Neural progenitor cell (in vitro differentiated cells): ENCODE measurements around the gene TAF8. TPM values are rescaled to one million over a fixed set of nuclear protein-coding genes. Genes with fewer than 3 reads are reported as not detected.

Experiments used
- DNase-seq: peaks from one replicate; pipeline ENCODE4 v3.0.0-alpha.2; 2016; ENCODE audit warnings: low spot score
- H2AFZ ChIP-seq: fragments of 200-600 bp; sonication (generic); replicated peaks from 2 replicates; pipeline ENCODE4 v1.6.1; 2016; ENCODE audit warnings: antibody characterized with exemption
- H3F3A ChIP-seq: fragments of 200-600 bp; sonication (generic); 2 replicates; pipeline ENCODE4 v1.6.1; 2016; ENCODE audit warnings: antibody characterized with exemption, low read depth
- H3K27ac ChIP-seq: fragments of 200-600 bp; sonication (generic); 2 replicates; pipeline ENCODE4 v1.5.1; 2016; ENCODE audit warnings: mild to moderate bottlenecking
- H3K27me3 ChIP-seq: fragments of 200-600 bp; sonication (generic); 2 replicates; pipeline ENCODE4 v1.6.1; 2016; ENCODE audit warnings: mild to moderate bottlenecking, moderate library complexity
- H3K36me3 ChIP-seq: fragments of 200-600 bp; sonication (generic); 2 replicates; pipeline ENCODE4 v1.5.1; 2016
- H3K4me1 ChIP-seq: fragments of 200-600 bp; sonication (generic); 2 replicates; pipeline ENCODE4 v1.6.1; 2016; ENCODE audit warnings: mixed run types
- H3K4me2 ChIP-seq: fragments of 200-600 bp; sonication (generic); 2 replicates; pipeline ENCODE4 v1.6.1; 2016
- H3K4me3 ChIP-seq: fragments of 200-600 bp; sonication (generic); 2 replicates; pipeline ENCODE4 v1.5.1; 2016
- H3K79me2 ChIP-seq: fragments of 200-600 bp; sonication (generic); 2 replicates; pipeline ENCODE4 v1.6.1; 2016; ENCODE audit warnings: low read depth
- H3K9ac ChIP-seq: fragments of 200-600 bp; sonication (generic); 2 replicates; pipeline ENCODE4 v1.6.1; 2016
- H3K9me3 ChIP-seq: fragments of 200-600 bp; sonication (generic); 2 replicates; pipeline ENCODE4 v1.5.1; 2016; ENCODE audit warnings: low read depth
- H4K20me1 ChIP-seq: fragments of 200-600 bp; sonication (generic); 2 replicates; pipeline ENCODE4 v1.6.1; 2016; ENCODE audit warnings: low read depth
- H3K27ac Mint-ChIP-seq: 3 replicates; pipeline ENCODE4 v1.8.0; 2021; ENCODE audit warnings: mixed read lengths
- H3K27me3 Mint-ChIP-seq: 2 replicates; pipeline ENCODE4 v1.8.0; 2022; ENCODE audit warnings: low read depth, mild to moderate bottlenecking, inconsistent platforms, moderate library complexity, mixed read lengths; ENCODE audit not compliant: insufficient read depth
- H3K36me3 Mint-ChIP-seq: 3 replicates; pipeline ENCODE4 v1.8.0; 2021; ENCODE audit warnings: mixed read lengths
- H3K4me1 Mint-ChIP-seq: 3 replicates; pipeline ENCODE4 v1.8.0; 2021; ENCODE audit warnings: mixed read lengths
- H3K4me3 Mint-ChIP-seq: 3 replicates; pipeline ENCODE4 v1.8.0; 2021; ENCODE audit warnings: mild to moderate bottlenecking, moderate library complexity, mixed read lengths
- H3K9me3 Mint-ChIP-seq: 3 replicates; pipeline ENCODE4 v1.8.0; 2020; ENCODE audit warnings: mixed read lengths
- CTCF ChIP-seq: fragments of 200-600 bp; sonication (generic); IDR thresholded peaks from 2 replicates; pipeline ENCODE4 v1.5.1; 2017; ENCODE audit warnings: antibody characterized with exemption, mild to moderate bottlenecking
- EZH2 ChIP-seq: fragments of 200-600 bp; sonication (generic); IDR thresholded peaks from 2 replicates; pipeline ENCODE4 v1.6.1; 2017; ENCODE audit warnings: antibody characterized with exemption, mild to moderate bottlenecking, moderate library complexity
- EZH2phosphoT487 ChIP-seq: fragments of 200-600 bp; sonication (generic); IDR thresholded peaks from 2 replicates; pipeline ENCODE4 v1.6.1; 2017; ENCODE audit warnings: antibody characterized with exemption
- small RNA-seq: library from RNA; depleted of rRNA; stranded (forward); fragments of <200 nt; gene quantifications from one replicate; pipeline ENCODE3, GENCODE V24; 2015
- total RNA-seq: library from RNA; depleted of rRNA; stranded (reverse); fragments of >200 nt; gene quantifications from 2 replicates; pipeline ENCODE4 v1.2.3, GENCODE V29; 2015; ENCODE audit warnings: low replicate concordance

The TAF8 gene
- total RNA-seq, 1 donor from 2014 or later, result 38.0 TPM

- peaks cover 17% of the 10 kb centered on the region for H4K20me1 ChIP-seq
- peak overlapping the region; percentile 9 for H3K27ac Mint-ChIP-seq
- peaks cover 46% of the 10 kb centered on the region for H3K4me1 Mint-ChIP-seq
- no peaks in the 10 kb centered on the region for H3K36me3 ChIP-seq
- H3K36me3 Mint-ChIP-seq, result no peaks in the 10 kb centered on the region
- H3F3A ChIP-seq, result peaks cover 55% of the 10 kb centered on the region
- H3K4me3 Mint-ChIP-seq, result no peak overlapping the region
- no peak overlapping the region for H3K27ac ChIP-seq
- H3K9ac ChIP-seq, result no peak overlapping the region
- H3K27me3 ChIP-seq, result peaks cover 18% of the 10 kb centered on the region
- DNase-seq, result no peak
- H3K79me2 ChIP-seq, result peaks cover 4% of the 10 kb centered on the region
- no peak overlapping the region for H3K4me2 ChIP-seq
- TF ChIP-seq EZH2 (no peak), CTCF (no peak), EZH2phosphoT487 (no peak)
- H3K4me1 ChIP-seq, result peaks cover 42% of the 10 kb centered on the region
- no peak overlapping the region for H3K4me3 ChIP-seq
- peaks cover 2% of the 10 kb centered on the region for H3K9me3 Mint-ChIP-seq
- H3K9me3 ChIP-seq, result no peaks in the 10 kb centered on the region
- no peak overlapping the region for H2AFZ ChIP-seq
- peaks cover 3% of the 10 kb centered on the region for H3K27me3 Mint-ChIP-seq
Observed at GRCh38 chr6:42135161-42135560, 84.8 kb downstream of the TAF8 start.

GRCh38 chr6:42135722-42136121 lies 85.4 kb downstream of the TAF8 start:
- TF ChIP-seq EZH2phosphoT487, result no peak
- H2AFZ ChIP-seq, result no peak overlapping the region
- H3K27me3 Mint-ChIP-seq, result peaks cover 2% of the 10 kb centered on the region
- H4K20me1 ChIP-seq, result peaks cover 17% of the 10 kb centered on the region
- peaks cover 2% of the 10 kb centered on the region for H3K9me3 Mint-ChIP-seq
- H3K27ac ChIP-seq, result no peak overlapping the region
- peaks cover 22% of the 10 kb centered on the region for H3K27me3 ChIP-seq
- no peak overlapping the region for H3K9ac ChIP-seq
- H3K4me3 Mint-ChIP-seq, result no peak overlapping the region
- H3K36me3 ChIP-seq, result no peaks in the 10 kb centered on the region
- H3K4me1 ChIP-seq, result peaks cover 46% of the 10 kb centered on the region
- peaks cover 9% of the 10 kb centered on the region for H3K79me2 ChIP-seq
- no peak overlapping the region for H3K4me3 ChIP-seq
- no peaks in the 10 kb centered on the region for H3K36me3 Mint-ChIP-seq
- H3K9me3 ChIP-seq, result no peaks in the 10 kb centered on the region
- H3K4me1 Mint-ChIP-seq, result peaks cover 51% of the 10 kb centered on the region
- H3K27ac Mint-ChIP-seq, result no peak overlapping the region
- no peak for DNase-seq
- peaks cover 59% of the 10 kb centered on the region for H3F3A ChIP-seq
- H3K4me2 ChIP-seq, result no peak overlapping the region

GRCh38 chr6:42136508-42137193 lies 86.3 kb downstream of the TAF8 start:
- H3K4me3 ChIP-seq, result peak overlapping the region; percentile 26
- Mint-ChIP-seq H3K9me3 (peaks cover 1% of the 10 kb centered on the region), H3K27ac (peak overlapping the region; percentile 95), H3K4me3 (peak overlapping the region; percentile 77), H3K36me3 (no peaks in the 10 kb centered on the region), H3K4me1 (peaks cover 60% of the 10 kb centered on the region), H3K27me3 (peaks cover 7% of the 10 kb centered on the region)
- peaks cover 51% of the 10 kb centered on the region for H3K4me1 ChIP-seq
- DNase-seq, result peak; percentile 90
- H3K27me3 ChIP-seq, result peaks cover 31% of the 10 kb centered on the region
- peaks cover 65% of the 10 kb centered on the region for H3F3A ChIP-seq
- no peak overlapping the region for H3K9ac ChIP-seq
- H3K4me2 ChIP-seq, result peak overlapping the region; percentile 67
- H3K79me2 ChIP-seq, result peaks cover 19% of the 10 kb centered on the region
- TF ChIP-seq EZH2phosphoT487 (peak; percentile 96), EZH2 (no peak), CTCF (peak; percentile 67)
- H4K20me1 ChIP-seq, result peaks cover 17% of the 10 kb centered on the region
- H3K27ac ChIP-seq, result peak overlapping the region; percentile 17
- no peaks in the 10 kb centered on the region for H3K36me3 ChIP-seq
- H3K9me3 ChIP-seq, result no peaks in the 10 kb centered on the region
- H2AFZ ChIP-seq, result no peak overlapping the region

Small RNAs within 50 kb of the gene (small RNA-seq; reads per million reads assigned to genes)
- not detected for gene RNU6-761P

Other genes with a start within 250 kb of the TAF8 start
- gene USP49, start 155.1 kb upstream of the TAF8 start, total RNA-seq, result 25.0 and 30.7 TPM in 2 replicates
- gene MED20, start 129.4 kb upstream of the TAF8 start, total RNA-seq, result 29.4 and 31.4 TPM in 2 replicates
- gene BYSL, start 129.0 kb upstream of the TAF8 start, total RNA-seq, result 11.5 and 31.7 TPM in 2 replicates
- gene CCND3, start 108.7 kb upstream of the TAF8 start, total RNA-seq, result 7.6 and 16.2 TPM in 2 replicates
- gene C6orf132, start 92.1 kb downstream of the TAF8 start, total RNA-seq, result 1.2 and 1.8 TPM in 2 replicates
- gene GUCA1A, start 122.8 kb downstream of the TAF8 start, total RNA-seq, result 1.9 and 3.4 TPM in 2 replicates
- gene GUCA1B, start 144.4 kb downstream of the TAF8 start, total RNA-seq, result 0.22 and 1.2 TPM in 2 replicates
- gene MRPS10, start 167.3 kb downstream of the TAF8 start, total RNA-seq, result 42.1 and 68.0 TPM in 2 replicates